SK-N-SH (cell line): Measurements from ENCODE around the gene DPH7. TPM values are rescaled to one million over a fixed set of nuclear protein-coding genes. Genes with fewer than 3 reads are reported as not detected.

ENCODE experiments used
- CTCF ChIA-PET: fragments of 300-600, 350-600 bp; formaldehyde crosslinking; extraction: SDS; loops from one replicate; lab custom pipeline; 2021; lab: Yijun Ruan, JAX
- POLR2A ChIA-PET: fragments of 350-600 bp; sonication (Branson Sonifier 250); formaldehyde crosslinking; extraction: SDS; loops from one replicate; lab custom pipeline; 2020; ENCODE audit warnings: antibody characterized with exemption, inconsistent platforms; lab: Yijun Ruan, JAX
- DNase-seq: peaks from one replicate; pipeline ENCODE4 v3.0.0; 2012
- H2AFZ ChIP-seq: fragments of 200-600 bp; sonication (generic); 2 replicates; pipeline ENCODE4 v1.8.1; 2016; ENCODE audit warnings: antibody characterized with exemption, mild to moderate bottlenecking, low read depth
- H3F3A ChIP-seq: fragments of 200-600 bp; sonication (generic); replicated peaks from 2 replicates; pipeline ENCODE3; 2016; ENCODE audit warnings: antibody characterized with exemption, mild to moderate bottlenecking; ENCODE audit not compliant: insufficient read depth
- H3K27ac ChIP-seq, 2 experiments: fragments of 200-500 bp in 1 of 2; fragments of 200-600 bp in 1 of 2; sonication (Bioruptor generic) in 1 of 2; sonication (generic), shearing (Covaris generic) in 1 of 2; 2 replicates each; pipeline versions ENCODE4 v1.5.1 to v1.6.1; 2014 to 2016; ENCODE audit warnings: low read depth in 2 of 2, inconsistent platforms in 1 of 2, low read length in 1 of 2, mild to moderate bottlenecking in 1 of 2, mixed read lengths in 1 of 2
- H3K27me3 ChIP-seq: fragments of 200-600 bp; sonication (generic), shearing (Covaris generic); 2 replicates; pipeline ENCODE4 v1.6.1; 2016; ENCODE audit warnings: mixed run types; ENCODE audit not compliant: insufficient read depth
- H3K36me3 ChIP-seq, 2 experiments: fragments of 200-500 bp in 1 of 2; fragments of 200-600 bp in 1 of 2; sonication (Bioruptor generic) in 1 of 2; sonication (generic) in 1 of 2; replicated peaks in 1 of 2; 2 replicates each; pipeline versions ENCODE3 to v1.5.1; 2014 to 2016; ENCODE audit warnings: low read length in 1 of 2, mild to moderate bottlenecking in 1 of 2; ENCODE audit not compliant: insufficient read depth in 2 of 2, control insufficient read depth in 1 of 2
- H3K4me1 ChIP-seq, 2 experiments: fragments of 200-500 bp in 1 of 2; fragments of 200-600 bp in 1 of 2; sonication (Bioruptor generic) in 1 of 2; sonication (generic), shearing (Covaris generic) in 1 of 2; 2 replicates each; pipeline versions ENCODE4 v1.5.1 to v1.6.1; 2014 to 2016; ENCODE audit warnings: low read depth in 1 of 2, low read length in 1 of 2, mixed run types in 1 of 2; ENCODE audit not compliant: insufficient read depth in 2 of 2, control insufficient read depth in 1 of 2
- H3K4me2 ChIP-seq: fragments of 200-600 bp; sonication (generic), shearing (Covaris generic); 2 replicates; pipeline ENCODE4 v1.6.1; 2017; ENCODE audit warnings: mixed run types
- H3K4me3 ChIP-seq, 2 experiments: fragments of 200-500 bp in 1 of 2; fragments of 200-600 bp in 1 of 2; sonication (Bioruptor generic) in 1 of 2; sonication (generic), shearing (Covaris generic) in 1 of 2; 2 replicates each; pipeline versions ENCODE4 v1.5.1 to v1.8.1; 2014 to 2016; ENCODE audit warnings: low read depth in 2 of 2, inconsistent platforms in 1 of 2, low read length in 1 of 2, mild to moderate bottlenecking in 1 of 2, mixed read lengths in 1 of 2, moderate library complexity in 1 of 2
- H3K79me2 ChIP-seq: fragments of 200-600 bp; sonication (generic); 2 replicates; pipeline ENCODE4 v1.8.1; 2017; ENCODE audit warnings: mild to moderate bottlenecking; ENCODE audit not compliant: insufficient read depth
- H3K9ac ChIP-seq: fragments of 200-600 bp; sonication (generic); 2 replicates; pipeline ENCODE4 v1.6.1; 2017; ENCODE audit warnings: mixed run types
- H3K9me2 ChIP-seq: fragments of 200-600 bp; sonication (generic); 2 replicates; pipeline ENCODE4 v1.6.1; 2017; ENCODE audit warnings: mixed run types
- H3K9me3 ChIP-seq: fragments of 200-600 bp; sonication (generic); 2 replicates; pipeline ENCODE4 v1.6.1; 2017; ENCODE audit warnings: mixed run types, mild to moderate bottlenecking, moderate library complexity
- H4K20me1 ChIP-seq: fragments of 200-600 bp; sonication (generic); 2 replicates; pipeline ENCODE4 v1.6.1; 2017; ENCODE audit warnings: mild to moderate bottlenecking, mixed run types; ENCODE audit not compliant: insufficient read depth
- CHD2 ChIP-seq: fragments of 150-350 bp; IDR thresholded peaks from 2 replicates; pipeline ENCODE4 v1.6.1; 2018; ENCODE audit warnings: low read length; ENCODE audit not compliant: partially characterized antibody
- EP300 ChIP-seq, 2 experiments: IDR thresholded peaks; 2 replicates each; pipeline versions ENCODE4 v1.4.0 to v1.6.1; 2012; ENCODE audit warnings: borderline replicate concordance in 1 of 2, low read depth in 1 of 2, low read length in 1 of 2
- EZH2phosphoT487 ChIP-seq: fragments of 200-600 bp; sonication (generic); IDR thresholded peaks from 2 replicates; pipeline ENCODE4 v1.6.1; 2017; ENCODE audit warnings: low read depth, mixed run types, mild to moderate bottlenecking, antibody characterized with exemption, moderate library complexity, borderline replicate concordance
- FOXM1 ChIP-seq: IDR thresholded peaks from 2 replicates; pipeline ENCODE4 v1.4.0; 2012; ENCODE audit warnings: low read depth, mild to moderate bottlenecking
- IRF3 ChIP-seq: fragments of 150-350 bp; IDR thresholded peaks from 2 replicates; pipeline ENCODE4 v1.6.1; 2016; ENCODE audit warnings: mild to moderate bottlenecking, low read depth, low read length
- JUND ChIP-seq: IDR thresholded peaks from 2 replicates; pipeline ENCODE4 v1.4.0; 2012
- MXI1 ChIP-seq: IDR thresholded peaks from 2 replicates; pipeline ENCODE4 v1.6.1; 2012; ENCODE audit warnings: mild to moderate bottlenecking, low read depth, low read length, improper control_type of control experiment
- POLR2AphosphoS5 ChIP-seq: IDR thresholded peaks from 2 replicates; pipeline ENCODE4 v1.6.1; 2012; ENCODE audit warnings: low read depth, low read length
- REST ChIP-seq: IDR thresholded peaks from 2 replicates; pipeline ENCODE4 v1.6.1; 2012; ENCODE audit warnings: mild to moderate bottlenecking, low read depth, low read length, moderate library complexity
- SMC3 ChIP-seq: IDR thresholded peaks from 2 replicates; pipeline ENCODE4 v1.6.1; 2012; ENCODE audit warnings: low read depth, low read length, improper control_type of control experiment
- TEAD4 ChIP-seq: IDR thresholded peaks from 2 replicates; pipeline ENCODE4 v1.4.0; 2012; ENCODE audit warnings: mild to moderate bottlenecking, borderline replicate concordance; ENCODE audit not compliant: insufficient read depth
- USF1 ChIP-seq: IDR thresholded peaks from 2 replicates; pipeline ENCODE4 v1.4.0; 2012; ENCODE audit warnings: low read depth, borderline replicate concordance
- WGBS: methylation state at CpG from one replicate; pipeline ENCODE4 v1.1.6; 2017; ENCODE audit warnings: low lambda C conversion rate; 5-methylcytosine and 5-hydroxymethylcytosine counted together
- polyA plus RNA-seq, 3 experiments: library from polyadenylated mRNA; depleted of rRNA; stranded (reverse); fragments of >200 nt; gene quantifications; 2 replicates each; pipeline ENCODE4 v1.2.3, GENCODE V29; 2012
- TF ChIP-seq, protein P1 (sequence below): IDR thresholded peaks from 2 replicates; pipeline ENCODE4; 2012

DPH7 gene
- polyA plus RNA-seq, 1 of the 3 experiments (the other 2 are of a cell fraction), result 59.9 TPM

DNA sequence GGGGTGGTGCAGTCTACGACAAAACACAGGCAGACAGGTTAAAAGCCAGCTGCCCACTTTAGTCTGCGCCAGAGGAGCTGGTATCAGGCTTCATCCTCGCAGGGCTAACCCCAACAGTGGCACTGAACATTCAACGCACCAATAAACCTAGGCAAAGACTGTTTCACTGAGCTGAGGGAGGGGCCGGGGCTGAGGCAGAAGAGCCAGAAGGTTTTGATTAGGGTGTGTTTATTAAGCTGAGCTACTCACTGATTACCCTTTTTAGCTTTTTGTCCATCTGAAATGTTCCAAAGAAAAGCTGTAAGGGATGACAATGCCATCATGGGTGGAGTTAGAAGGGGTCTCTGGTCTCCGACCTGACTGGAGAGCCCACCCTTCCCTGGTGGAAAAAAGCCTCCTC, 10.2 kb upstream of the DPH7 start:
- CTCF ChIA-PET, result interaction anchor here (2.2 kb wide), 1 partner anchor 10 kb away, joined by 27 read pairs; the partner anchor contains the start of gene DPH7
- Histone ChIP-seq H3K4me2 (peak overlapping the region; percentile 92), H3K36me3 (peaks cover 9 to 39% of the 10 kb centered on the region in 2 experiments), H2AFZ (no peak overlapping the region), H3K79me2 (peaks cover 21% of the 10 kb centered on the region), H3K27ac (no peak overlapping the region), H3K9ac (peak overlapping the region; percentile 70; the same call in 1 of the 2 replicates), H3K9me3 (no peaks in the 10 kb centered on the region), H3K27me3 (no peaks in the 10 kb centered on the region), H3K9me2 (no peaks in the 10 kb centered on the region), H3K4me3 (peak overlapping the region; percentile 68 to 86), H3F3A (no peaks in the 10 kb centered on the region), H3K4me1 (peaks cover 9 to 18% of the 10 kb centered on the region in 2 experiments; a peak in 2 of 4 replicates), H4K20me1 (peaks cover 19% of the 10 kb centered on the region)
- POLR2A ChIA-PET, result interaction anchor here (1.1 to 1.3 kb wide), 2 partner anchors 30 to 36 kb away, joined by 3 read pairs; partner anchors contain the start of gene EHMT1
- 86% methylated on average over 4 of the region's 6 CpGs for WGBS
- DNase-seq, result no peak
- TF ChIP-seq, protein P1, sequence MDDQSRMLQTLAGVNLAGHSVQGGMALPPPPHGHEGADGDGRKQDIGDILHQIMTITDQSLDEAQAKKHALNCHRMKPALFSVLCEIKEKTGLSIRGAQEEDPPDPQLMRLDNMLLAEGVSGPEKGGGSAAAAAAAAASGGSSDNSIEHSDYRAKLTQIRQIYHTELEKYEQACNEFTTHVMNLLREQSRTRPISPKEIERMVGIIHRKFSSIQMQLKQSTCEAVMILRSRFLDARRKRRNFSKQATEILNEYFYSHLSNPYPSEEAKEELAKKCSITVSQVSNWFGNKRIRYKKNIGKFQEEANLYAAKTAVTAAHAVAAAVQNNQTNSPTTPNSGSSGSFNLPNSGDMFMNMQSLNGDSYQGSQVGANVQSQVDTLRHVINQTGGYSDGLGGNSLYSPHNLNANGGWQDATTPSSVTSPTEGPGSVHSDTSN, result no peak
- TF ChIP-seq CHD2 (no peak), IRF3 (no peak), EZH2phosphoT487 (no peak), USF1 (no peak), POLR2AphosphoS5 (no peak), MXI1 (no peak), FOXM1 (no peak), EP300 (IDR thresholded peaks at IDR 0.05; ENCODE audit: borderline replicate concordance in 1 of 2, low read depth in 1 of 2, low read length in 1 of 2) (no peak)

DNA sequence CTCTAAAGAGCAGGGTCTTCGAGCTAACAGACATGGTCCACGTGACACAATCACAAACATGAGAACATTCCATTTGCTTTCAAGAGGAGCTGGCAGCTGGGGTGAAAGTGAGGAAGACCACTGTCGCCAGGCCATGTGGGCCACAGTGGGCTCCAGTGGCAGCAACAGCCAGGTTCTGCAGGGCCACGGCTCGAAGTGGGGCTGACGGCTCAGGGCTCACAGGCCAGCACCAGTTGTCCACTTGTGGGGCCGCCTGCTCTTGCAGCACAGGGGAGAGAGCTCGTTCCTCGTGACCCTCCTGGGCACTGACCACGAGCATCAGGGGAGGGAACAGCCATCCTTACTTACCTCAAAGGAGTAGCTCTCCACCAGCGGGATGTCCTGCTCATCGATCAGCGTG, 9.6 kb upstream of the DPH7 start:
- Histone ChIP-seq H3F3A (no peaks in the 10 kb centered on the region), H3K9me3 (no peaks in the 10 kb centered on the region), H3K9ac (no peak overlapping the region), H3K36me3 (peaks cover 9 to 45% of the 10 kb centered on the region in 2 experiments), H4K20me1 (peaks cover 19% of the 10 kb centered on the region), H3K79me2 (peaks cover 21% of the 10 kb centered on the region), H2AFZ (no peak overlapping the region), H3K4me3 (no peak overlapping the region), H3K4me1 (peaks cover 9 to 18% of the 10 kb centered on the region in 2 experiments; a peak in 2 of 4 replicates), H3K9me2 (no peaks in the 10 kb centered on the region), H3K27ac (no peak overlapping the region), H3K4me2 (no peak overlapping the region), H3K27me3 (no peaks in the 10 kb centered on the region)
- no peak for TF ChIP-seq JUND
- TF ChIP-seq TEAD4, result no peak
- no peak for TF ChIP-seq REST
- no peak for TF ChIP-seq FOXM1
- TF ChIP-seq SMC3, result no peak
- CTCF ChIA-PET, result interaction anchor here (0.7 to 2.2 kb wide), 2 partner anchors 9 to 85 kb away, joined by 3 to 27 read pairs; partner anchors contain the start of gene DPH7
- no peak for DNase-seq
- WGBS, result 95% methylated on average over 8 of the region's 13 CpGs
- POLR2A ChIA-PET, result interaction anchor here (1.1 to 1.3 kb wide), 2 partner anchors 30 to 36 kb away, joined by 3 read pairs; partner anchors contain the start of gene EHMT1
